Cerebellar cortex (tissue), 1 donor: Measurements from ENCODE around the gene SH3GL2.

Experiments
- DNase-seq: peaks from one replicate; pipeline ENCODE4 v3.0.0-alpha.2; 2015; ENCODE audit warnings: low spot score

SH3GL2 gene

DNA sequence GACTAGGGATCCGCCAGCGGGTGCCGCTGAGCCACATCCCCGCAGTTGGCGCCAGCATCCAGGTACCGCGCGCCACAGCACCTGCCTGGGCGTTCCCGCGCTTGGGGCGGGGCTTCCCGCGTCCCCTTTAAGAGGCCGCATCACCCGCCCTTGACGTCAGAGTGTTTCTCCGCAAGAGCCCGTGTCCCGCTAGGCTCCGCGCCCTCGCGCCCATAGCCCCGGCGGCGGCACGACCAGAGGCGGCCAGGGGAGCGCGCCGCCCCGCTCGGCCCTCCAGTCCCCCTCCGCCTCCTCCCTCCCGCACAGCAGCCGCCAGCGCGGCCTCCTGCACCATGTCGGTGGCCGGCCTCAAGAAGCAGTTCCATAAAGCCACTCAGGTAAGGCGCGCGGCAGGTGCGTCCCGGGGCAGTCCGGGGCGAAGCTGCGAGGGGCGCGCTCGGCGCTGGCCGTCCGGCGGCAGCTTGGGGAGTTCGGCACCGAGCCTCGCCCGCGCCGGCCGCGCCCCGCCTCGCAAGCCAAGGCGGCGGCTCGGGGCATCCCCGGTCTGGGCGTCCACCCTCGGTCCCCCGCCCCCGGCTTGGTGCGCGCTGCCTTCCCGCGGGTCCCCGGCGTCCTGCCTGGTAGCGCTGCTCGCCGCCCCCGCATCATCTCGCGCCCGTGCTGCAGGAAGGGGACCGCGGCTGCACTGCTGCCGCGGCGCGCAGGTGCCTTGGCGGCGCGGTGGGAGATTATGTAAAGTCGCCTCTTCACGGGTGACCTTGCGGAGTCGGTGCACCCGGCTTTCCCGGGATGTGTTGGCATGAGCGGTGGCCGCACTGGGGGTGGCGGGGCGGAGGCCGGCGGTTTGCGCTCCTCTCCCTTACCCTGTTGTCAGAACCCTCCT, at the start of gene SH3GL2:
SH3GL2 (plus strand) TSS at position 156 of the 883 bp plus-strand sequence.
- peak; percentile 83 for DNase-seq

DNA sequence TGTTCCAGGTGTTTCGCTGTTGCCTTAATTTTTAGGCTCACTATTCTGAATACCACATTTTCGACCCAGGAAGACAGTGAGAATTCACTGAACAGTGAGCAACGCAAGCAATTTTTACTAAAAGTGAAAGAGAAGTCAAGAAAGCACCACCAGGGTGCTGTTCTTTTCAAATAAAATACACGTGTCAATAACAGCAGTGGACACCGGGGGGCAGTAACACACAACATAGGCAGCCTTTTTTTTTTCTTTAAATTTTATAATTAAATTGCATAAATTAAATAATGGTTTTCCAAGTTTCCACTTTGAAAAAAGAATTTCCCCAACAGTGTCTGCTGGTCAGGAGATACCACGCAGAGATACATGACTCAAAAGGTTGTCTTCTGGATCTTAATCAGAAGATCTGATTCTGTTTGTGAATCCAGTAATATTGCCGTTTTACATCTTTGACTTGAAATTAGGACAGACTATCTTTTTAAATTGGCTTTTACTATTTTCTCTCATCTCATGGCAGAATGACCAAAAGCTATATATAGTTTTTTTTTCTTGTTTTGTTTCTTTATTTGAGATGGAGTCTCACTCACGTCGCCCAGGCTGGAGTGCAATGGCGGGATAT, 47.1 kb upstream of the SH3GL2 start:
- DNase-seq, result peak; percentile 69

DNA sequence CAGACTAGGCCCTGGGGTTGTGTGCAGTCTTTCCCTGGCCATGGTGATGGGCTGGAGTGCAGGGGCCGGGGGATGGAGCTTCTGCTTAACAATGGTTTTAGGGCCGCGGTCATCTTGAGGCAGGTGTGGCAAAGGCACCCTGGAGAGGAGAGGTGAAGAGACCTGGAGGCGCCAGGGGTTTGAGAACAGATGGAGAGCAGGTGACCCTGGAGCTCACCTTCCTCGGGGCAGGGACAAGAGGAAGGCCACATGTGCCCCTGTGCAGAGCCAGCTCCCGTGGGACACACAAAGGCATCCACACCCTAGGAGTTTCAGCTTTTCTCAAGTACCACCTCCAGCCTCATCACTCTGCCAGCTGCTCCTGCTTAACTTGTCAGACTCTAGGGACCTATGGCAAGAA, 46.4 kb upstream of the SH3GL2 start:
- no peak for DNase-seq

DNA sequence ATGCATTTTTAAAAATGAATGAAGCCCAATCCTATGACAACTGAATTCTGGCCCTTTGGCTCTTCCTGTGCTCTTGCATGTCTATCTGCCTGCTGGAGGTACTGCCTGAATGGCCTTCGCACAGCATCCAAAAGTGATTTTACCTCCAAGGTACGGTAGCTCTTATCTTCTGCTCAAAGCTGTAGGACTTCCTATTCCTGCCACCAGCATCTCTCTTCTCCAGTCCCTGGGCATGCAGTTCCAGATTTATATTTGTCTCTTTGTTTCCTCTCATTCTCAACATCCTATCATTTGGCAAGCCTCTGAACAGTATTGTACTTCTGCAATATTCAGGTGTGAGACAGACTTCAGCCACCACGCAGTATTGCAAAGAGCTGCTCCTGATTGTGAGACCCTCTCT, 43.7 kb upstream of the SH3GL2 start:
- DNase-seq, result peak; percentile 61

DNA sequence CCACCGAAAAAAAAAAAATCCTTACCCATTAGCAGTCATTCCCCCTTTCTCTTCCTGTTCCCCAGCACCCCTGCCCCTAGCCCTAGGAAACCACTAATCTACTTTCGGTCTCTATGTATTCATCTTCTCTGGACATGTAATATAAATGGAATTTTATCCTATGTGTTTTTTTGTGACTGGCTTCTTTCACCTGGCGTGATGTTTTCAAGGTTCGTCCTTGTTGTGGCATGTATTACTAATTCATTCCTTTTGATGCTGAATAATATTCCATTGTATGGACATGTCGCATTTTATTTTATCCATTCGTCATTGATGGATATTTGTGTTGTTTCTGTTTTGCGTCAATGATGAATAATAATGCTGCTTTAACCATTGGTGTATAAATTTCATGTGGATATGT, 42.8 kb upstream of the SH3GL2 start:
- DNase-seq, result no peak

DNA sequence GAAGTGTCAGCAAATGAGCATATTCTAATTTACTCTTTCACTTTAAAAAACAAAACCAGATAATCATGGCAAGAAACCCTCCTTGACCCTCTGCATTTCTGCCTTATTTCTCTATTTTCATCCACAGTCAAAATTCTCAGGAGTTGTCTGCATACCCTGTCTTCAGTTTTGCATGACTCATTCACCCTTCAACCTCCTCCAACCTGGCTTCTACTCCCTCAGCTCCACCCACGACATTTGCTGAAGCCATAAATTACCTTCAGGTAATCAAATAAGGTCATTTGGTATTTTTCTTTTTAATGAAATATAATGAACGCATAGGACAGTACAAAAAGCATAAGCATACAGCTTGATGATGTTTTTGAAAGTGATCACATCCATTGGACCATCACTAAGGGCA, 27.8 kb upstream of the SH3GL2 start:
- DNase-seq, result no peak

DNA sequence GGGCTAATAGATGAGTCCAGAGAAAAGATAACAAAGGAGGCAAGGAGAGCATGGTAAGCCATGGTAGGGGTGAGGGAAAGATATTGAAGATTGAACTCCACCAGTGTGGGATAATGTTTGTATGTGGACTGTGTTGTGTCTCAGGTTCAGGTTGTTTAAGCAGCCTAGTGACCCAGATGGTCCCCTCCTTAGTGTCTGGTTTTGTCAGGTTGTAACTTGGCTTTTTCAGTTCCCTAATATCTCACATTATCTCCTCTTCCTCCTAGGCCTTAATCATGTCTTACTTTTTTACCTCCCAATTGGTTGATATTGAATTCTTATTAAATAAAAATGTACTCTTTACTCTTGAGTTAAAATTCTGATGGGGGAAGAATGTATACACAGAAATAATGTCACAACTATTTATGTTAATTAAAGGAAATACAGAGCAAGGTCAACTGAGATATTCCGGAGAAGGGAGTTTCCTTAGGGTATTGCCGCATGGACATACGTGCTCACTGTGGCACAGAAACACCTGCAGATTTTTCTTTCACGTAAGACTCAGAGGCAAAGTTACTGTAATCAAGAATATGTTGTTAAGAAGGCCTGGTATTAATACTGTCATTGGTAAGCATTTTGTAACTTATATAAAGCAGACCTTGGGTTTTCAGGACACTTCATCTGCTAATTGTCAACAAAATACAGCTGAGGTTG, 23.4 kb upstream of the SH3GL2 start:
- no peak for DNase-seq

DNA sequence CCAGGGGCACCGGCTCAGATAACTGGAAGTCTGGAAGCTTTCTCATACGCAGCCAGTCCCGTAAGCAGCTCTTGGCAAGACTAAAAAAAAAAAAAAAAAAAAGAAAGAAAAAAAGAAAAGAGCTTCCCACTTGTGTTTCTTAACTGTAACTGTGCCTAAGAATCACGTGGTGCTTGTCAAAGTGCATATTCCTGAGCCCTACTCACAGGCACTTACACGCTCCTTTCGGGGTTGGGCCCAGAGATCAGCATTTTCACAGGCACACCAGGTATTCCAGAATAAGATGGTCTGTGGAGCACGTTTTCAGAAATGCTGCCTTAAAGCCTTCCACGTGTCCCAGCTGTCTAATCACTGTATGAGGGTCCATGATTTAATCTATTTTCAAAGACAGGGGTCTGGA, 22.6 kb upstream of the SH3GL2 start:
- no peak for DNase-seq

DNA sequence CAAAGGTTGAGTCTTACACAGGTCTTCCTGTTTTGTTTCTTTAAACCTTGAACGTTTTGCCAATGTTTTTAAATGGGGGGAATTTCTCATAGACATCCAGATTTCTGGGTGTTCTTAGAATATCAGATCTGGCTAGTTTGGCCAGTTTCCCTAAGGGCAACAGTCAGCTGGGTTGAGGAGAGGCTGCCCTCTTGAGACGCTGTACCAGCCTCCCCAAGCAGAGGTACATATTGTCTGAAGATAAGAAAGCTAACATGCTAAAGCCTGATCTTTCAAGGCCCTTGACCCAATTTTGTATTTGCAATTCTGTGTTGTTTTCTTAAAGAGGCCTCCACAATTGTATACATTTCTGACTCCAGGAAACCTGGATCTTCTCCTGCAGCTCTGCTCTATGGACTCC, 21.9 kb upstream of the SH3GL2 start:
- DNase-seq, result no peak

DNA sequence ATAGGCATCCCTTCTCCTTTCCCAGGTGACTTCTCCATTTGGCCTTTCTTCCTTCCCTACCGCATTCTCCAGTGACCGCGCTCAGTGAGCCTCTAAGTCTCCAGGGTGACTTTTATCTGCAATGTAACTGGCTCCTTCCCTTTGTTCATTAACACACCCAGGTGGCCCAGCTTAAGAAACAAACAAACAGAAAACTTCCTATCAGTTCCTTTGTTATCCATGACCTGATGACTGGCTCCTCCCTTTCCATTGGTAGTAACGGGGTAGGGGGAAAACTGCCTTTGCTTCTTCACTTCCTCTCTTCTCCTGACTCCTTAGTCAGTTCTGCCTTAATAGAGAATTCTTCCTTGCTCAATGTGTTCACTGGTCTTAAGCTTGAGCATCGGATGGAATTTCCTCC, 7.0 kb upstream of the SH3GL2 start:
- no peak for DNase-seq

DNA sequence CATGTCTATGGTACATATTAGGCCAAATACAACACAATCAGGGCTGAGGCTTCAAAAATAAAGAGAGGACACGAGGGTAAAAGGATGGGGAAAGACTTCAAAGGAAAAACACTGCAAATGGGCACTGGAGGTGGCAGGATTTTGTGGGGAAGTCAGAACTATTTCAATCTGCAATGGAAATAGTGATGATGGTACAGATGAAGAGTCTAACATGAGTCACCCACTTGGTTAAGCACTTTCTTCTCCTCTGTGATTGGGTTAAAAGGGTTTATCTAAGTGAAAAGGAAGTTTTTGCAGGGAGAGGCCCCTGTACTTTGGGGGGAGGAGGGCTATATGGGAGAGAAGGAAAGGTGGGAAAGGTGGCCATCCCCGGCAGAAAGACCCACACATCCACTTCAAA, 4.5 kb upstream of the SH3GL2 start:
- DNase-seq, result no peak

DNA sequence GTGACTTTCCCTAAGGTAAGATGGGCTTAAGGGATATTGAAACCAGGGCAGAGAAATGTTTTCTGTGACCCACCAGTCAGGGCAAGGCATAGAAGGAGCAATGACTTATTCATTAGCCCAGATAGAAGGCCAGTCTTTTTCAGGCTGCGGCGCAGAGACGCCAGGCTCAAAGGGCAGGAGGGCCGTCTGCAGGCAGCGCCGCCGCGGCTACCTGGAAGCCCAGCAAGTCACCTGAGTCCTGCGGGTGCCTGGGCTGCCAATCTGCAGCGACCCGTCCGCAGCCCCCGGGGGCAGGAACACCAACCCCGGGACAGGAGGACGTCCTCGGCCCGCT, 322 bp upstream of the SH3GL2 start:
- DNase-seq, result no peak

DNA sequence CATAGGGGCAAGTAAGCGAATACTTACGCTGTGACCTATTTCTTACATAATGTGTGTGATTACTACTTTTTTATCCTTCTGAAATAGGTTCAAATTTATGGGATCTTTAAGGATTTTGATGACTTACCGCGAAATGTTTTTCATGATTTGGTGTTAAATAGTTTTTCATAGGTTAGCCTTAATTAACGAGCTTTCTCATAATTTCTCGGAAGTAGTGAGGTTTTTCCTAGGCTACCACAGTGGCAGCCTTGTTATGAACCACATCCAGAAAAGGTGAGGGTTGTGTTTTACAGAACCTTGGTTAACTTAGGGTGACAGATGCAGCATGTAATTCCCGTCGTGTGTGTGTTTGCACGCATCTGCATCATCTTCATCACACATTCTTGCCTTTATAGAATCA, 1.3 kb downstream of the SH3GL2 start:
- DNase-seq, result peak; percentile 57

DNA sequence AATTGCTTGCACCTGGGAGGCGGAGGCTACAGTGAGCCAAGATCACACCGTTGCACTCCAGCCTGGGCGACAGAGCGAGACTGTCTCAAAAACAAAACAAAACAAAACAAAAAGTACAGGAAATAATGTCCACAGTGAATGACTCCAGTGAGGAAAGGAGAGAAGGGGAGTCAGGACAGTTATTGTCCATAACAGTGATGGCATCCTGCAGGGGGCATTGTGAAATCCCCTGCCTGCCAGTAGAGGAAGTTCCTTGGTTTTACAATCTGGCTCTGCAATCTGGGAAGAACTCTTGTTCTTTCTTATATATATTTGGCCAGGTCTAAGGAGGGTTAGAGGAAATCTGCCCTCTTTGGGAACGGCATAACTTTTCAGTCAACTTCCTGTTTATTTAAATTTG, 8.2 kb downstream of the SH3GL2 start:
- DNase-seq, result no peak

DNA sequence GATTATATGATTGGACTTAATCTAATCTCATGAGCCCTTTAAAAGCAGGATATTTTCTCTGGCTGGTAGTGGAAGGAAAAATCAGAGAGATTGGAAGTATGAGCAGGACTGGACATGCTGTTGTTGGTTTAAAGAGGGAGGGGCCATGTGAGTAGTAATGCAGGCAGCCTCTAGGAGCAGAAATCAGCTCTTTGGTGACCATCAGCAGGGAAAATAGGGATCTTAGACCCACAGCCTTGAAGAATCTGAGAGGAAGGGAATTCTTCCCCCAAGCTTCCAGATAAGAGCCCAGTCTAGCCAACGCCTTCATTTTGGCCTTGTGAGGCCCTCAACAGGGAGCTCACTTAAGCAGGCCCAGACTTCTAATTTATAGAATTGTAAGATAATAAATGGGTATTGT, 9.5 kb downstream of the SH3GL2 start:
- DNase-seq, result no peak

DNA sequence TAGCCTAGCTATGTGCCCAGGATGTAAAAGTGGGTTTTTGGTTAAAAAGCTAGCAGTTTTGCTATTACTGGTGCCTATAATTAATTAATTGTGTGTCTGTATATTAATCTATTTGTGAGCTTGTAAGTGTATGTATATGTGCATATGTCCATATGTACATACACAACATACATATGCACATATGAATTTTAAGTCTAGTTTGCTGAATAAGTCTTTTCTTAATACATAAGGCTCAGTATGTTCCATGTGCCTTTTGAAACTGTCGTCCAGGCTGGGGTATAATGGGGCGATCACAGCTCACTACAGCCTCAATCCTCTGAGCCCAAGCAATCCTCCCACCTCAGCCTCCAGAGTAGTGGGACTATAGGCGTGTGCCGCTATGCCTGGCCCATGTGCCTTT, 10.1 kb downstream of the SH3GL2 start:
- no peak for DNase-seq

DNA sequence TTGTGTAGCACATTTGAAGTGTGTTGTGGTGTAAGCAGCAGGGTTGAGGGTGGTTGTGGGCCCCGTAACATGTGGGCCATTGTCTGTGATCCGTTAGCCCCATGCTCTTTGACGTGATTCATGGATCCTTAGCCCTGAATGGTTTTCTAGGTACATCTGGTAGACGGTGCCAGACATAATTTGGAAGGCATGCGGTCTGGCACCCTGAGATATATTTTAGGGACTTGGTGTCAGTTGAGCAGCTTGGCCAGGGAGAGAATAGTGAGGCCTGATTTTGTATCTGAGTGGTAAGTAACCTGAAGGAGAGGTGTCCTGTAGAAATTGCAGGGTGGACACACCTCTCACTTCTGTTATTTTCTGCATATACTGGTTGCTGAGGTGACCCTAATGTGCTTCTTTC, 10.9 kb downstream of the SH3GL2 start:
- DNase-seq, result peak; percentile 54

DNA sequence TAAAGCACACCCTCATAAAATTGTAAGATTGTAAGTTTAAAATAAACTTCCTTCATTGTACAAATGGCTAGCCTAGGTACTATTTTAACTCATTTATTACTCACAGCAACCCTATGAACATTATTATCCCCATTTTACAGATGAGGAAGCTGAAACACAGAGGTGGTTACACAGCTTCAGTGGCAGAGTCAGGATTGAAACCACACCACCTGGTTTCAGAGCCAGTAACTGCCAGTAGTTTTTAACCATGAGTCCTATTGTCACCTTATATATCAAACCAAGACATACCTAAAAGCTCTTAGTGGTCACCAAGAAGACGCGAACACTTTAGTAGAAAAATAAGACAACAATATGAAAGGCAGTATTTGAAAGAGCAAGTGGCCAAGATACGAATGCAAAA, 16.1 kb downstream of the SH3GL2 start:
- no peak for DNase-seq

DNA sequence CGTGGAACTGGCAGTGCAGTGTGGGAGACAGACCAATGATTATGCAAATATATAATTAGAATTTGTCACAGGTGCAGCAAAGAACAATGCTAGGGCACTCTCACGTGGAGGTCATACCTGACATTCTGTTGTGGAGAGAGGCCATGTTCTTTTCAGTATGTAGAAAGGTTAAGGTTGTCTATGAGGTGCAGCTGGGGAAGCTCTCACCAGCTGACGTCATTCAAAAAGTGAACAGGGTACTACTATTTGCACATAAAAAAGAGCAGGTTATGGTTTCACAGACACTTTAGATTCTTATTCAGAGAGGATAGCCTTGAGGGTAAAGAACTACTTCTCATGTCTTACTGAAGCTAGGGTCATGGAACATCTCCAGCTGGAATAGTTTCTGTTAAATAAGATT, 19.1 kb downstream of the SH3GL2 start:
- no peak for DNase-seq

DNA sequence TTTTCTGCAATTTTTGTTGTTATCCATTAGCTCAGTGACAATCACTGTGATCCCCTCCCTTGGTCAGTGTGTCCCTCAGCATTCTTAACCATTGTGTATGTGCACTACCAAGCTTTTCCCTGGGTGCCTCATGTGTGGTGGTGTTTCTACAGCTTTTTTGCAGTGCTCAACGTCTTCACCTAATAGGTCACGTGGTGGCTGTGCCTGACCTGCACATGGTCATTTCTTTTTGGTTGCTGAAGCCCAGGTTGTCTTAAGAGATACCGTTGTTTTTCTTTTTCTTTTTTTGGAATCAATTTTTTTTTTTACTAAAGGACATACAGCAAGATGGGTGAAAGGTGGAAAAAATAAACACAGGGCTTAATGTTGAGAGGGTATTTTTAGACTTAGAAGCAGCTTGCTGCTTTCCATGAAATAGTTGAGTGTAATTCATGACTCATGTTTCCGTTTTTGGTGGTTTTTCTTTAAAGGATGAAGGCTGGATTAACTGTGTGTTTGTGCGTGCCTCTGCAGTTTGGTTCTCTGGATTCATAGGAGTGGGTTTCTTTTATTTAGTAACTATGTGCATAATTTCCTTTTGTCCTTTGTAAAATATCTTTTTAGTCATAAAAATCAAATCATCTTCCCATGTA, 22.2 kb downstream of the SH3GL2 start:
- no peak for DNase-seq

DNA sequence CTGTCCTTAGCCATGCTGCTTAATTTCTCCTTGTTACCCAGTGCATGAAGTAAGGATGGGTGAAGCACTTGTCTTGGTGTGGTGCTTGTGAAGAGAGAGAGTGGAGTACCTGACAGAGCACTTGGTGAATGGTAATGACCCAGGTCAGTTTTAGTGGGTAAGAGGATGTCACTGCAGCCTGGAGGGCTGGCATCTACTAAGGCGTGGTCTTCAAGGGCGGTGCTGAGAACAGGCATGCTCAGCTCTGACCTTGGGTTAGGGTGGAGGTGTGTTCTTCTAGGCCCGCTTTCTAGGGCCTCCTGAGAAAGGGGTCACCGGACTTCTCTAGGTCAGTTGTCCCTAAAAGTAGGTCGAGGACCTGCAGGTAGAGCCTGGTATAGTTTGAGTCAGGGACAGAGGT, 25.7 kb downstream of the SH3GL2 start:
- no peak for DNase-seq

DNA sequence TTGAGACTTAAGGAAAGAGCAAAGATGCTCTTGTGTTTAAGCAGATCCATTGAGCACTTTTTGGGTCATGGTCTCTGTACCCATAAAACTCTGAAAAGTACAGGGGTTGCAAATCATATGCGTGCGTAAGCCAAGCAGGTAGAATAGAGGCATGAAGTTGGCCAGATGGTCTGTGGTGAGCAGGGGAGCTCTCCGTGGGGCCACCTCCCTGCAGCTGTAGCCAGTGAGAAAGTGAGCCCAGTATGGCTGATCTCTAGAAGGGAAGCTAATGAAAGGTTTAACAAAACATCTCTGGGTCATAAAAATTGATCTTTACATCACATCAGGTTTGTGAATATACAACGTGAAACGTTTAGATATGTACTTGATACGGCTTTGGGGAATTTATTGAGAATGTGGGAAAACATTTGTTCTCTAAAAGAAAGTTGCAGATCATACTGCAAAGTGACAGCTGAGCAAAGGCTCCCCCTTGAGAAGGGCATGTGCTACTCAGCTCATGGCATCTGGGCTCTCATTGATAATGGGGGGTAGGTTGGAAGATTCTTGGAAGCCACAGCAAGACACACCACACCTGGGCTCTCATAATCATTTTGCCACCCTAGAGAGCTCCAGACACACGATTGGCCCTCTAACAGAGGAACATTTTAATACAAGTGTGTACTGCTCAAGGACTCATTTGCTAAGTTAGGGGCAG, 30.6 kb downstream of the SH3GL2 start:
- no peak for DNase-seq
